Astrocyte (in vitro differentiated cells and primary cell): ENCODE data around the gene SAMD9L.

Experiments
- EZH2 ChIP-seq: IDR thresholded peaks from 2 replicates; pipeline ENCODE4 v1.6.1; 2012; ENCODE audit warnings: mild to moderate bottlenecking, low read length, inconsistent platforms; ENCODE audit not compliant: insufficient read depth
- TF ChIP-seq, protein P1 (sequence below): IDR thresholded peaks from 2 replicates; pipeline ENCODE4 v1.5.1; 2011; ENCODE audit warnings: low read depth, mild to moderate bottlenecking, inconsistent platforms, low read length, moderate library complexity; ENCODE audit not compliant: insufficient read depth

GRCh38 chr7:93179173-93179572, 31.0 kb upstream of the SAMD9L start:
- TF ChIP-seq, protein P1, sequence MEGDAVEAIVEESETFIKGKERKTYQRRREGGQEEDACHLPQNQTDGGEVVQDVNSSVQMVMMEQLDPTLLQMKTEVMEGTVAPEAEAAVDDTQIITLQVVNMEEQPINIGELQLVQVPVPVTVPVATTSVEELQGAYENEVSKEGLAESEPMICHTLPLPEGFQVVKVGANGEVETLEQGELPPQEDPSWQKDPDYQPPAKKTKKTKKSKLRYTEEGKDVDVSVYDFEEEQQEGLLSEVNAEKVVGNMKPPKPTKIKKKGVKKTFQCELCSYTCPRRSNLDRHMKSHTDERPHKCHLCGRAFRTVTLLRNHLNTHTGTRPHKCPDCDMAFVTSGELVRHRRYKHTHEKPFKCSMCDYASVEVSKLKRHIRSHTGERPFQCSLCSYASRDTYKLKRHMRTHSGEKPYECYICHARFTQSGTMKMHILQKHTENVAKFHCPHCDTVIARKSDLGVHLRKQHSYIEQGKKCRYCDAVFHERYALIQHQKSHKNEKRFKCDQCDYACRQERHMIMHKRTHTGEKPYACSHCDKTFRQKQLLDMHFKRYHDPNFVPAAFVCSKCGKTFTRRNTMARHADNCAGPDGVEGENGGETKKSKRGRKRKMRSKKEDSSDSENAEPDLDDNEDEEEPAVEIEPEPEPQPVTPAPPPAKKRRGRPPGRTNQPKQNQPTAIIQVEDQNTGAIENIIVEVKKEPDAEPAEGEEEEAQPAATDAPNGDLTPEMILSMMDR, result no peak
- TF ChIP-seq EZH2, result no peak
